Fibroblast of villous mesenchyme (primary cell): ENCODE measurements around the gene MMAB. TPM values are rescaled to one million over a fixed set of nuclear protein-coding genes. Genes with fewer than 3 reads are reported as not detected.

Experiments used
- DNase-seq: peaks from one replicate; pipeline ENCODE4 v3.0.0-alpha.2; 2010; ENCODE audit warnings: low read depth
- H3K4me3 ChIP-seq: 2 replicates; pipeline ENCODE4 v1.5.1; 2011; ENCODE audit warnings: low read depth, mild to moderate bottlenecking, low read length
- total RNA-seq: library from RNA; depleted of rRNA; stranded (reverse); fragments of >200 nt; gene quantifications from 2 replicates; pipeline ENCODE4 v1.2.3, GENCODE V29; 2012
- TF ChIP-seq, protein P1 (sequence below): IDR thresholded peaks from 2 replicates; pipeline ENCODE4 v1.5.1; 2012; ENCODE audit warnings: low read depth, mild to moderate bottlenecking, low read length; ENCODE audit not compliant: insufficient read depth

Gene MMAB
- total RNA-seq, 1 donor: 34.1 TPM

DNA sequence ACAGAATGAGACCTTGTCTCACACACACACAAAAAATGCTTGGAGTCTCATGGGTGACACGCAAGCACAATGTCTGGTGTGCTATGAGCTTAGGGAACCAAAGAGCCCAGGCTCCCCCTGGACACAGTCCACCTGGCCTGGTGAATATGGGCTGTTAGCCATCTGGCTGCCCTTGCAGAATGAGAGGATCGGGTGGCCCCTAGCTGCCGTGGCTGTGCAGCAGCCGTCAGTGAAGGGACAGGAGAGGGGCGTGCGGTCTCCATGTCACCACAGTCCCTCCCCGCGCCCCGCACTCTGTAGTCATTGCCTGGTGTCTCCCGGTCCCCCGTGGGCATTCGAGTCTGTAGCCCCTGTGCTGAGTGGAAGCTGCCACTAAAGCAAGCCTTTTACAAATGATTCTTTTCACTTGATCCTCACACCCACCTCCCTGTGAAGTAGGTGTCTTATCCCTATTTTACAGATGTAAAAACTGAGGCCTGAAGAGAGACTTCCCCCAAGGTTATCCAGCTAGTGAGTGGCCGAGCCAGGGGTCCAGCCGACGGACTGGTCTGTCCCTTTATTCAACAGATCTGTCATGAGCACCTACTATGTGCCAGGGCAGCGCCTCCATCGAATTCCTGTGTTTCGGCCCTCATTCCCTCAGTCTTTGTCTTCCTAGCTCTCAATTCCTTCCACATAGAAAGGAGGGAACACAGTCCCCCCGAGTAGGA lies 19.0 kb upstream of the MMAB start:
- no peak for DNase-seq
- TF ChIP-seq, protein P1, sequence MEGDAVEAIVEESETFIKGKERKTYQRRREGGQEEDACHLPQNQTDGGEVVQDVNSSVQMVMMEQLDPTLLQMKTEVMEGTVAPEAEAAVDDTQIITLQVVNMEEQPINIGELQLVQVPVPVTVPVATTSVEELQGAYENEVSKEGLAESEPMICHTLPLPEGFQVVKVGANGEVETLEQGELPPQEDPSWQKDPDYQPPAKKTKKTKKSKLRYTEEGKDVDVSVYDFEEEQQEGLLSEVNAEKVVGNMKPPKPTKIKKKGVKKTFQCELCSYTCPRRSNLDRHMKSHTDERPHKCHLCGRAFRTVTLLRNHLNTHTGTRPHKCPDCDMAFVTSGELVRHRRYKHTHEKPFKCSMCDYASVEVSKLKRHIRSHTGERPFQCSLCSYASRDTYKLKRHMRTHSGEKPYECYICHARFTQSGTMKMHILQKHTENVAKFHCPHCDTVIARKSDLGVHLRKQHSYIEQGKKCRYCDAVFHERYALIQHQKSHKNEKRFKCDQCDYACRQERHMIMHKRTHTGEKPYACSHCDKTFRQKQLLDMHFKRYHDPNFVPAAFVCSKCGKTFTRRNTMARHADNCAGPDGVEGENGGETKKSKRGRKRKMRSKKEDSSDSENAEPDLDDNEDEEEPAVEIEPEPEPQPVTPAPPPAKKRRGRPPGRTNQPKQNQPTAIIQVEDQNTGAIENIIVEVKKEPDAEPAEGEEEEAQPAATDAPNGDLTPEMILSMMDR: no peak
- no peak overlapping the region for H3K4me3 ChIP-seq

DNA sequence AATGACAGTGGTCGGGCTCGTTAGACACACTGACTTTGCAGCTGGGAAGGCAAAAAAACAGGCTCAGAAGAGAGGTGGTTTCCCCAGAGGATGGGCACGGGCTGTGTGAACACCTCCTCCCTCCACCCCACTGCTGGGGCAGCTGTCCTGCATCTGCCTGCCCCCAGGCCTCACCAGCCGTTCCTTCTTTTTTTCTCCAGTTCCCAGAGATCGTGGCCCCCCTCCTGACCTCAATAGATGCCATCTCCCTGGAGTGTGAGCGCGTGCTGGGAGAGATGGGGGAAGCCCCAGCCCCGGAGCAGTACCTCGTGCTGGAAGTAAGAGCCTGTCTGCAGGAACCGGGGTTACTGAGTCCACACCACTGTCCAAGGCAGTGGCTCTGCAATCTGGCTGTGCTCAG lies 17.7 kb upstream of the MMAB start:
- no peak for DNase-seq
- no peak overlapping the region for H3K4me3 ChIP-seq
- TF ChIP-seq, protein P1: no peak

DNA sequence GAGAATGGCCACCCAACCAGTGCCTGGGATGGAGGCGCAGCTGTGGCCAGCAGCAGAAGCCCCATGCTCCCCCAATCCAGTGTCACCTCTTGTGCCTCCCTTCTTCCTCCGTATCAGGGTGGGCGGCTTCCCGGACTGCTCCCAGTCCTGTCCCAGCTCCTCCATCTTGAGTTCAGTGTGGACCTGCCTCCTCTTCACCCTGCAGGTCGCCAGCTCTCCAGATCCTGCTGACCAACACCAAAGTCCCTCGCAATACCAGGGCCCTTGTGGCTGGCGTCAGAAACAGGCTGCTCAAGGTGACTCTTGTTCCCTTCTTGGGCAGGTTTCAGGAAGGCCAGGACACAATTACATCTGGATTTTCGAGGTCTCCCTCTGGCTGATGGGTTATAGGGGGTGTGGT lies 17.3 kb upstream of the MMAB start:
- no peak overlapping the region for H3K4me3 ChIP-seq
- TF ChIP-seq, protein P1: no peak
- no peak for DNase-seq

DNA sequence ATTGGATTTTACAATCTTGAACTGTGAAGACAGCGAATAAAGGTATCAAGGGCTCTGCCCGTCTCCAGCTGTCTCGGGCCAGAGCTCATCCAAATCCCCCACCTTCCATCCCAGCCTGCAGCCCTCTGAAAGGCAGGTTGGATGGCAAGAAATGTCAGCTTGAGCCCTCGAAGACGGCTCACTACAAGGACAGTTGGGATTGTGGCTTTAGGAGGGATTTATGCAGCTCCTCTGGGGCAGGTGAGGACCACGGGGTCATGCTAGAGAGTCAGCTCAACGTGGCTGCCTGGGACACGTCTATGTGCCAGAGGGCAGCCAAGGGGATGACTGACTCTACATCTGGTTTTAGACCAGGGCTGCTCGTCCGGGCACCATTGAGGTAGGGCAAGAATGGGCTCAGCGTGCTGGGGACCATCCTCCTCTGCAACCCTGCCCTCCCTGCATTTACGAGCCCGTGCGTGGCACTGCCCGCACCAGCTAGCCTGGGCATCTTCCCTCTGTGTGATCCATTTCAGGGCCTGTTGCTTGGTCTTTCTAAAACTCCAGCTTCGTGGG lies 16.5 kb upstream of the MMAB start:
- DNase-seq: no peak
- no peak overlapping the region for H3K4me3 ChIP-seq
- TF ChIP-seq, protein P1: no peak

DNA sequence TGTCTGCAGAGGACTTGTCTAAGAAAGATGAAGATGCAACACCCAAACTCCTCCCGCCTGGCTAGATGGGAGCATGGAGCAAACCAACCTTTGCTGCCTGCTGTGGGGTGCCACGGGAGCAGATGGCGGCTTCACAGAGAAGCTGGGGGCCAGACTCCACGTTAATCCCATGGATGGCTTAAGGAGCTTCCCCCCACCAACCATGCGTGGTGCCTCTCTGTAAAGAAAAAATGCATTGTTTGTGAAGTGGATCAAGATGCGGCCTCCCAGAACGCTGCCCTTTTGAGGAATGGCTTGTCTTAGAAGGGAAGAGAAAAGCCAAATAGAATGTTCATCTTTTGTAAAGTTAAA lies 15.9 kb upstream of the MMAB start:
- DNase-seq: no peak
- no peak overlapping the region for H3K4me3 ChIP-seq
- TF ChIP-seq, protein P1: no peak

DNA sequence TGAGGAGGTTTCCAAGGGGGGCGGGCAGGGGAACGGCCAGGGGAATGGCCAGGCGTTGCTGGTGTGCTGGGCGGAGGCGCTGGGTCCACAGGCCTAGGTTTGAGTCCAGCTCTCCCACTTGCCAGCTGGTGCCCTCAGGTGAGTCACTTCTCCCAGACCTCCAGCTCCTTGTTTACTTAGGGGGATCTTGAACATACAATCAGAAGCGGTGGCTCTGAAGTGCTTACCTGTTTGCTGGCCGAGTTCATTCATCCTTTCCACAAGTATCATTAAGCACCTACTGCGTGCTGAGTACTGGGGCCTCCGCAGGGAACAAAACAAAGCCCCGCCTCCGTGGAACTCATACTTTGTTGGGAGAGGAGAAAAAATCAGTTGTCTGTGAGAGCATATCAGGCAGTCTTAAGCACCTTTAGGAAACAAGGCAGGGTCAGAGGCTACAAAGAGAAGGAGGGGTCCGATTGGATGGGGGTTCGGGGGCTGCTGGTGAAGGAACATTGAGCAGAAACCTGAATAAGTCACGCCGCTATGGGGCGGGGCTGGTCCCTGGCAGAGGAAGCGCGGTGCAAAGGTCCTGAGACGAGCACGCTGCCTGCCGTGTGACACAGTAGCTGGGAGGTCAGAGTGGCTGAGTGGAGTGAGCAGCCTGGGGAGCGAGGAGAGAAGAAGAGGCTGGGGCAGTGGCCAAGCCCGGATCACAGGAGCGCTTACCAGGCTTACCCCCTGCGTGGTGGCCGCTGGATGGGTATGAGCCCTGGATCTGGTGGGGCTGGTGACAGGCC lies 15.3 kb upstream of the MMAB start:
- no peak for DNase-seq
- H3K4me3 ChIP-seq: no peak overlapping the region
- TF ChIP-seq, protein P1: no peak
